WTC11 (cell line): Measurements from ENCODE around the gene ERC1. TPM values are rescaled to one million over a fixed set of nuclear protein-coding genes. Genes with fewer than 3 reads are reported as not detected.
A peak's percentile ranks its signal among the peaks of the same experiment; 100 is the strongest.

ENCODE experiments used
- ATAC-seq: fragments of 200-7000 bp; cut with Tn5 transposase; 2 replicates; pipeline ENCODE4 v1.10.0; 2021; ENCODE audit warnings: mild to moderate bottlenecking, moderate library complexity
- CTCF ChIA-PET: fragments of 300-600 bp; sonication (Branson Sonifier 250); formaldehyde crosslinking; loops from one replicate; lab custom pipeline; 2021; ENCODE audit warnings: antibody characterized with exemption; lab: Charles Lee
- POLR2A ChIA-PET: fragments of 350-600 bp; sonication (Branson Sonifier 250); formaldehyde crosslinking; loops from one replicate; lab custom pipeline; 2021; ENCODE audit warnings: antibody characterized with exemption; lab: Charles Lee
- DNase-seq: peaks from one replicate; pipeline ENCODE4 v3.0.0; 2021; ENCODE audit warnings: low spot score
- H3K27ac Mint-ChIP-seq: 2 replicates; pipeline ENCODE4 v1.8.0; 2021; ENCODE audit warnings: mixed read lengths
- H3K27me3 Mint-ChIP-seq: 2 replicates; pipeline ENCODE4 v1.8.0; 2021; ENCODE audit warnings: low read depth, mild to moderate bottlenecking, moderate library complexity, mixed read lengths
- H3K36me3 Mint-ChIP-seq: 2 replicates; pipeline ENCODE4 v1.8.0; 2021; ENCODE audit warnings: mixed read lengths
- H3K4me1 Mint-ChIP-seq: 2 replicates; pipeline ENCODE4 v1.8.0; 2022; ENCODE audit warnings: mixed read lengths
- H3K4me3 Mint-ChIP-seq: 2 replicates; pipeline ENCODE4 v1.8.0; 2021; ENCODE audit warnings: mild to moderate bottlenecking, moderate library complexity, mixed read lengths
- H3K9me3 Mint-ChIP-seq: 2 replicates; pipeline ENCODE4 v1.8.0; 2021; ENCODE audit warnings: mixed read lengths
- CTCF ChIP-seq: fragments of 200-600 bp; IDR thresholded peaks from 2 replicates; pipeline ENCODE4 v1.8.0; 2022; ENCODE audit warnings: antibody characterized with exemption
- FOXP1 ChIP-seq: sonication (generic); formaldehyde crosslinking; IDR thresholded peaks from 2 replicates; pipeline ENCODE4 v1.8.0; 2022; ENCODE audit warnings: missing genetic modification reagents, mild to moderate bottlenecking, moderate library complexity, borderline replicate concordance
- GTF2I ChIP-seq: fragments of 250-450 bp; sonication (Bioruptor Pico); conservative IDR thresholded peaks from 2 replicates; pipeline ENCODE4 v1.4.0; 2021; ENCODE audit warnings: mild to moderate bottlenecking
- KAT7 ChIP-seq: sonication (generic); formaldehyde crosslinking; IDR thresholded peaks from 2 replicates; pipeline ENCODE4 v1.8.1; 2023; ENCODE audit warnings: missing genetic modification reagents, mild to moderate bottlenecking, borderline replicate concordance
- OVOL2 ChIP-seq: fragments of 250-450 bp; sonication (Bioruptor Pico); IDR thresholded peaks from 2 replicates; pipeline ENCODE4 v1.9.0; 2021; ENCODE audit warnings: mild to moderate bottlenecking, borderline replicate concordance
- RELA ChIP-seq: sonication (generic); formaldehyde crosslinking; IDR thresholded peaks from 2 replicates; pipeline ENCODE4 v1.8.1; 2022; ENCODE audit warnings: missing genetic modification reagents, mild to moderate bottlenecking, borderline replicate concordance
- TP53 ChIP-seq: sonication (generic); formaldehyde crosslinking; IDR thresholded peaks from 2 replicates; pipeline ENCODE4 v1.8.1; 2023; ENCODE audit warnings: mild to moderate bottlenecking, missing genetic modification reagents
- ZNF121 ChIP-seq: sonication (generic); formaldehyde crosslinking; IDR thresholded peaks from 2 replicates; pipeline ENCODE4 v1.8.0; 2023; ENCODE audit warnings: missing genetic modification reagents
- ZNF263 ChIP-seq: sonication (generic); formaldehyde crosslinking; IDR thresholded peaks from 2 replicates; pipeline ENCODE4 v1.8.1; 2022; ENCODE audit warnings: low read depth, mild to moderate bottlenecking, moderate library complexity, missing genetic modification reagents
- ZSCAN18 ChIP-seq: fragments of 250-450 bp; sonication (Bioruptor Pico); IDR thresholded peaks from 2 replicates; pipeline ENCODE4 v2.1.2; 2022; ENCODE audit warnings: mild to moderate bottlenecking, moderate library complexity
- total RNA-seq: library from RNA; stranded (reverse); gene quantifications from 3 replicates; pipeline ENCODE4 v1.2.3, GENCODE V29; 2021
- TF ChIP-seq, protein P1 (sequence below): sonication (generic); formaldehyde crosslinking; IDR thresholded peaks from 2 replicates; pipeline ENCODE4 v1.8.0; 2023; ENCODE audit warnings: missing genetic modification reagents, mild to moderate bottlenecking, borderline replicate concordance
- TF ChIP-seq, protein P2 (sequence below): sonication (generic); formaldehyde crosslinking; IDR thresholded peaks from 2 replicates; pipeline ENCODE4 v1.8.1; 2022; ENCODE audit warnings: mild to moderate bottlenecking, missing genetic modification reagents, moderate library complexity, borderline replicate concordance

ERC1 gene
- total RNA-seq, 1 experiment from 2014 or later, result 47.5 TPM

DNA sequence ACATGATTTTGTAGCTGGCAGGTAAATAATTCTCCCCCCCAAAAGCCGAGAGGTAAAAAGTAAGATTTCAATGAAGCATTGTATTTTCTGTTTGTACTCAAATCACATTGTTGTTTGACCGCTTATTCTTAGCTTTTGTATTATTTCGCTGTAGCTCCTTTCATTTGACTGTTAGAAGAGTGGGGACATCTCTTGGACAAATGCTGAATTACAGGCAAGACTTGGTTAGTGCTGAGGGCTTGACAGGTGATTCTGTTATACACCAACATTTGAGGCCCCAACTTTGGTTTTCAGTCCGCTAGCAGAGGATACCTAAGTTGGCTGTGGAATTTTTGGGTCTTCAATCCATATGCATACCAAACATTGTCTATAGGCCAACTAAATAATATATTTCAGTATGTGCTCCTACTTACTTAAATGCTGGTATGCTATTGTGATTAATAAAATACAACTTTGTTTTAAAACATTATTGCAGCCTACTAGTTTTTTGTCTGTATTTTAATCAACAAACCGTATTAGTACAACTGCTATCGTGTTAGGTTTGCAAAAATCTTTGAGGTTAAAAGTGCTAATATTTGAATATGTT is 102.2 kb downstream of the ERC1 start:
- Mint-ChIP-seq H3K4me3 (no peak overlapping the region), H3K27me3 (no peaks in the 10 kb centered on the region), H3K4me1 (no peaks in the 10 kb centered on the region), H3K36me3 (no peaks in the 10 kb centered on the region), H3K27ac (no peak overlapping the region), H3K9me3 (no peaks in the 10 kb centered on the region)
- ChIA-PET POLR2A (no interaction called here), CTCF (interaction anchor here (0.6 to 2.1 kb wide), 44 partner anchors 9 to 517 kb away, joined by 3 to 49 read pairs (median 4); partner anchors contain the start of genes ERC1 and RAD52)
- ATAC-seq, result peak; percentile 79
- DNase-seq, result no peak
- TF ChIP-seq TP53 (CRISPR knock-in tag) (no peak), KAT7 (CRISPR knock-in tag) (no peak), CTCF (peak; percentile 39; the same call in 1 of the 2 replicates)

DNA sequence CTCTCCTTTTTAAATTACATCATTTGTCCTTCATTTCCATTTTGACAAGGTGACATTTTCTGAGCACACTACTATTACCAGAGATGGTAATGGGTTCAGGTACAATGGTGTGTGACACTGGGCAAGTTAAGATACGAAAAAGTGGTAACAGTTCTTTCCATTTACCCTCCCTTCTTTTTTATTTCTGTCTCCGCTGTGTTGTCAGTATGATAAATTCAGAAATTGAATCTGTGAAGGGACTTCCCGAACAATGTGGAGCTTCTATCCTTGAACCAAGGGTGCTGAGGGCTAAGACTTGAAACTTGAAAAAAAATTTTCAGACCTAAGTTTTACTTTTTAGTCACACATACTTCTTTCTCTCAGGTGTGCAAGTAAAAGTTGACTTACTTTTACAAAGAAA is 103.7 kb downstream of the ERC1 start:
- no peak overlapping the region for H3K4me3 Mint-ChIP-seq
- CTCF ChIA-PET, result interaction anchor here (1.0 to 2.1 kb wide), 2 partner anchors 12 to 23 kb away, joined by 3 to 7 read pairs; no protein-coding TSS in a partner anchor

More for the DNA sequence above, 103.7 kb downstream of the ERC1 start:
- H3K9me3 Mint-ChIP-seq, result no peaks in the 10 kb centered on the region
- no peak for DNase-seq
- POLR2A ChIA-PET, result no interaction called here
- H3K4me1 Mint-ChIP-seq, result no peaks in the 10 kb centered on the region
- no peak for ATAC-seq
- TF ChIP-seq OVOL2 (CRISPR knock-in tag), result no peak
- TF ChIP-seq RELA, result no peak
- no peak for TF ChIP-seq GTF2I (CRISPR knock-in tag)
- TF ChIP-seq FOXP1, result no peak
- no peak for TF ChIP-seq ZSCAN18 (CRISPR knock-in tag)
- TF ChIP-seq, protein P1, sequence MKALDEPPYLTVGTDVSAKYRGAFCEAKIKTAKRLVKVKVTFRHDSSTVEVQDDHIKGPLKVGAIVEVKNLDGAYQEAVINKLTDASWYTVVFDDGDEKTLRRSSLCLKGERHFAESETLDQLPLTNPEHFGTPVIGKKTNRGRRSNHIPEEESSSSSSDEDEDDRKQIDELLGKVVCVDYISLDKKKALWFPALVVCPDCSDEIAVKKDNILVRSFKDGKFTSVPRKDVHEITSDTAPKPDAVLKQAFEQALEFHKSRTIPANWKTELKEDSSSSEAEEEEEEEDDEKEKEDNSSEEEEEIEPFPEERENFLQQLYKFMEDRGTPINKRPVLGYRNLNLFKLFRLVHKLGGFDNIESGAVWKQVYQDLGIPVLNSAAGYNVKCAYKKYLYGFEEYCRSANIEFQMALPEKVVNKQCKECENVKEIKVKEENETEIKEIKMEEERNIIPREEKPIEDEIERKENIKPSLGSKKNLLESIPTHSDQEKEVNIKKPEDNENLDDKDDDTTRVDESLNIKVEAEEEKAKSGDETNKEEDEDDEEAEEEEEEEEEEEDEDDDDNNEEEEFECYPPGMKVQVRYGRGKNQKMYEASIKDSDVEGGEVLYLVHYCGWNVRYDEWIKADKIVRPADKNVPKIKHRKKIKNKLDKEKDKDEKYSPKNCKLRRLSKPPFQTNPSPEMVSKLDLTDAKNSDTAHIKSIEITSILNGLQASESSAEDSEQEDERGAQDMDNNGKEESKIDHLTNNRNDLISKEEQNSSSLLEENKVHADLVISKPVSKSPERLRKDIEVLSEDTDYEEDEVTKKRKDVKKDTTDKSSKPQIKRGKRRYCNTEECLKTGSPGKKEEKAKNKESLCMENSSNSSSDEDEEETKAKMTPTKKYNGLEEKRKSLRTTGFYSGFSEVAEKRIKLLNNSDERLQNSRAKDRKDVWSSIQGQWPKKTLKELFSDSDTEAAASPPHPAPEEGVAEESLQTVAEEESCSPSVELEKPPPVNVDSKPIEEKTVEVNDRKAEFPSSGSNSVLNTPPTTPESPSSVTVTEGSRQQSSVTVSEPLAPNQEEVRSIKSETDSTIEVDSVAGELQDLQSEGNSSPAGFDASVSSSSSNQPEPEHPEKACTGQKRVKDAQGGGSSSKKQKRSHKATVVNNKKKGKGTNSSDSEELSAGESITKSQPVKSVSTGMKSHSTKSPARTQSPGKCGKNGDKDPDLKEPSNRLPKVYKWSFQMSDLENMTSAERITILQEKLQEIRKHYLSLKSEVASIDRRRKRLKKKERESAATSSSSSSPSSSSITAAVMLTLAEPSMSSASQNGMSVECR (CRISPR knock-in tag), result no peak
- no peak for TF ChIP-seq ZNF121 (CRISPR knock-in tag)
- TF ChIP-seq, protein P2, sequence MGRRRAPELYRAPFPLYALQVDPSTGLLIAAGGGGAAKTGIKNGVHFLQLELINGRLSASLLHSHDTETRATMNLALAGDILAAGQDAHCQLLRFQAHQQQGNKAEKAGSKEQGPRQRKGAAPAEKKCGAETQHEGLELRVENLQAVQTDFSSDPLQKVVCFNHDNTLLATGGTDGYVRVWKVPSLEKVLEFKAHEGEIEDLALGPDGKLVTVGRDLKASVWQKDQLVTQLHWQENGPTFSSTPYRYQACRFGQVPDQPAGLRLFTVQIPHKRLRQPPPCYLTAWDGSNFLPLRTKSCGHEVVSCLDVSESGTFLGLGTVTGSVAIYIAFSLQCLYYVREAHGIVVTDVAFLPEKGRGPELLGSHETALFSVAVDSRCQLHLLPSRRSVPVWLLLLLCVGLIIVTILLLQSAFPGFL (CRISPR knock-in tag), result no peak
- TF ChIP-seq ZNF263 (CRISPR knock-in tag), result no peak
- TF ChIP-seq, all 79 proteins: peak for 0
- no peak overlapping the region for H3K27ac Mint-ChIP-seq
- no peaks in the 10 kb centered on the region for H3K27me3 Mint-ChIP-seq
- no peaks in the 10 kb centered on the region for H3K36me3 Mint-ChIP-seq
